ENCODE results near the gene TSPAN2.

The TSPAN2 gene

GRCh38 chr1:115112496-115113375, 23.4 kb upstream of the TSPAN2 start:
- no peak for DNase-seq

DNA sequence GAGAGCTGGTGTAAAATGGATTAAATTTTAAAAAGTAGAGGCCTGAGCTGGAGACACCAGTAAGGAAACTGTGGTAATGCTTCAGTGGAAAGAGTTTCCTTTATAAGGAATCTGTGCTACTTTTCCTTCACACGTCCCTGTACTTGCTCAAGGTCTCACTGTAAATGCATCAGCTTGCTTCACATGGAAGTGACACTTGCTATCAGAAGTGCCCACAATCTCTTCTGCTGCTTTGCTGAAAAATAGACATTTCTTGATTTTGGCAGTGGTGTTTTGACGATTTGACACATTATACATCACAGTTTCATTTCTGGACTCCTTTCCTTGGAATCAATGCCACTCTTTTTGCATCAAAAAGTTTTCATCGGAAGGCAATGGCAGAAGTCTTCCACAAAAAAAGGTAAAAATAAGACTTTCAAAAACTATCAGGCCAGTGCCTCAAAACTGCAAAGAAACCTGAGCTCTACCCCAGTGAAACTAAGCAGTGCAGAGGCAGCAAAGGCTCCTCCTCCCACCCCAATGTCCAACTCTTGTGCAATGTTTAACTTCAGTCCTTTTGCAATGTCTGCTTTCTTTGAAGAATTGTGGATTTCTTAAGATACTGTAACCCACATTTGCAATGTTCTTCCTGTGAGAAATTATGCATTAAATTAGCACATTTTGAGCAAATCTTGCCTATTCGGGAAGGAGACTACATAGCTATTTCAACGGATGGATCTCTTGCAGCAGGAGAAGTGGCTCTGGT, 18.4 kb upstream of the TSPAN2 start:
- DNase-seq = no peak

DNA sequence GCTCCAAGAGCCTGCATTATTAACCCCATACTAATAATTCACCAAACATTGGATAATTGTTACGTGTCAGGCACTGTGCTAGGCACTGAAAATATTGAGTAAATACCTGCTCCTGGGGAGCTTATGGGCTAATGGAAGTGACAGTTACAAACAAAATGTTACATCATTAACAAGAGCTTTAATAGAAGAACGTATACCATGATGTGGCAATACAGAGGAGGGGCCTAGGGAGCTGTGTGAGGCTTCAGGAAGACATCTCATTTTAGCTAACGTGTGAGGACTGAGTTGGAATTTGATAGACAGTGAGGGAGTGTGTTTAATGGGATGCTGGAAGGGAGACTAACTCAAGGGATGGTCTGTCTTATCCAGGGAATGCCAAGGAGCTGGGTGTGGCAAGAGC, 16.5 kb upstream of the TSPAN2 start:
- DNase-seq = no peak

DNA sequence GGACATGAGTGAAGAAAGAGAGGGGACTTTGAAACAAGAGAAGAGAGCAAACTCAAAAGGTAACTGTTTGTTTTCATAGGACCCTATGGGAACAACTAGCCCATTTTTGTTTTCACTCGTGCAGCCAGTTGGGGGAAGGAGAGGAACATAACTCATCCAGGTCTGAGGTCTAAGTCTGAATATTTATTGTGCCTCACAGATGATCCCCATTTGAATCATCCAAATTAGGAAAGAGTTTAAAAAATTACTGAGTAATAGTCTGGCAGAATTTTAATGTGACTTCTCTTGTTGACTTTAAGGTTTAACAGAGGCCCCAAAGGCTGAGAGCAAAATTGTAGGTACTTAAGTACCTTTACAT, 10.4 kb upstream of the TSPAN2 start:
- DNase-seq = no peak

GRCh38 chr1:115098979-115099692, 9.8 kb upstream of the TSPAN2 start:
- DNase-seq = peak; percentile 63

GRCh38 chr1:115092175-115092574, 2.9 kb upstream of the TSPAN2 start:
- DNase-seq = no peak

- no peak for DNase-seq
Observed at GRCh38 chr1:115091572-115091971, 2.3 kb upstream of the TSPAN2 start.

GRCh38 chr1:115090956-115091355, 1.7 kb upstream of the TSPAN2 start:
- DNase-seq = no peak

DNA sequence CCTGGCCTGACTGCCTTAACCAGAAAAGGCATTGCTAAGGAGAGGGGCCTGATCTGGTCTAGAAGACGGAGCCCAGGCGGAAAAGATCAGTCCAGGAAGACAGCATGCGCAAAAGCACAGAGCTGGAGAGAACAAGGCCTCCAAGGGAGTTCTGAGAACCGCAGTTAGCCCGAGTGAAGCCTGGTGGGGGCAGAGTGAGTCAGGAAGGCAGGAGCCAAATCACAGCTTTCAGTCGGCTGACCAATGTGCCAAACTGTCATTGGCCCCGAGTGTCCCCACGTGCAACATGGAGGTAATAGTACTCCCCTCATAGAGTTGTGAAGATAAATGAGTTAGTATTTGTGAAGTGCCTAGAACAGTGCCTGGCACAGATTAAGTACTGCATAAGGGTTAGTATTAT, 1.2 kb upstream of the TSPAN2 start:
- DNase-seq = no peak

DNA sequence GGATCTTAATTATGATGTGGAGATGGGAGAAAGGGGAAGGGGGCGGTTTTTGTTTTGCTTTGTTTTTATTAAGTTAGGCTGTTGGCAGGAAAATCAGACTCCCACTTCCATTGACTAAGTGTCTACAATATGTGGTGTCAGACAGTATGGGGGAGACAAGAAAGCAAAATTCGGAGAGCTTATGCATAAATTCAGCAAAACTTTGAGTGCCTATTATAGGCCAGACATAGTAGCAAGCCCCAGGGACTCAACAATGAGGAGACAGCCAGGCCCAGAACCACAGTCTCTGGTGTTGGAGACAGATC, 835 bp upstream of the TSPAN2 start:
- no peak for DNase-seq

DNA sequence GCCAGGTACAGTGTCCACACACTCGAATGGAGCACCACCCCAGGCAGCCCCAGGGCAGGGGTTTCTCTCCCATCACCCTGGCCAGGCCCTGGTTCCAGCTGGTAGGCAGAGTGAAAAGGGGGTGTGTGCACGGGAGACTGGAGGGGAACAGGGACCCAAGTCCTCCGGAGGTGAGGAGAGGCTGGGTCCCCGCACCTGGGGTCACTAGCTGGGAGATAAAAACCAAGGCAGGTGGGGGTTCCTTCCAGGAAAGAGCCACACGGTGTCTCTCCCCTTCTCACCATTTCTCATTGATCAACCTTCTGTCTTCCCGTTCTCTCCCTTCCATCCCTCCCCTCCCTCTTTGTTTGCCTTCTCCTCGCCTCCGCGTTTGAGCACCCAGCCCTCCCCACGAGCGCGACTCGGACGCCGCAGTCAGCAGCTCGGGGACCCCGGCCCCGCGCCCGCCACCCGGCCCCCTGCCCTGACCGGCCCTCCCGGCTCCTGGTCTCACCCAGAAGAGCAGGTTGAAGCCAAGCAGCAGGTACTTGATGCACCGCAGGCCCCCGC, 358 bp downstream of the TSPAN2 start:
- DNase-seq = no peak

DNA sequence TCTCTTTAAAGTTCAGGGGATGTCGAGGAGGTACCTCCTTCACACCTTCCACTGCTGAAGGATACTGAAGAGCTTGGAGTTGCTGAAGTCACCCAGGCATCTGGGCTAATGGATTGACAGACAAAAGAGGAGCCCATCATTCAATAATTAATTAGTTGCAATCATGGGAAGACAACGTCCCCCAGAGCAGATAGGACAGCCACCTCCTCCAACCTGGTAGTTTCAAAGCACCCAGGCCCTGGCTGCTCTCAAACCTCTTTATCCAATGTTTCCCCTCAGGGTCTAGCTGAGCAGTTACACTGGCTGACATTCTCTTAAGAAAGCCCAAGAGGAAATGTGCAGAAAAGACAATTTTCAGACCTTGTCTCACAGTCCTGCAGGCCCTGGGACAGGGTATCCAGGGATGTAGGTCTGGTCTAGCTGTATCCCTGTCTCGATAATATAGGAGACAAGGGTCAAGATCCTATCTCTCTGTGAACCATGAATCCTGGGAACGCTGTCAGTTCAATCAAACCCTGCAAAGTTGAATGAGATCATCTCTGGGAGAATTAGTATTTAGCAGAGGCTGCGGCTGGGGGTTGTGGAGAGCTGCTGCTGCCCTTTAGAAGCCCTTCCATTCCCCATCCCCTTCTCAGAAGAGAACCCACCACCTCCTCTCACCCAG, 1.1 kb downstream of the TSPAN2 start:
- DNase-seq = no peak

GRCh38 chr1:115086176-115086830, 3.0 kb downstream of the TSPAN2 start:
- no peak for DNase-seq

DNA sequence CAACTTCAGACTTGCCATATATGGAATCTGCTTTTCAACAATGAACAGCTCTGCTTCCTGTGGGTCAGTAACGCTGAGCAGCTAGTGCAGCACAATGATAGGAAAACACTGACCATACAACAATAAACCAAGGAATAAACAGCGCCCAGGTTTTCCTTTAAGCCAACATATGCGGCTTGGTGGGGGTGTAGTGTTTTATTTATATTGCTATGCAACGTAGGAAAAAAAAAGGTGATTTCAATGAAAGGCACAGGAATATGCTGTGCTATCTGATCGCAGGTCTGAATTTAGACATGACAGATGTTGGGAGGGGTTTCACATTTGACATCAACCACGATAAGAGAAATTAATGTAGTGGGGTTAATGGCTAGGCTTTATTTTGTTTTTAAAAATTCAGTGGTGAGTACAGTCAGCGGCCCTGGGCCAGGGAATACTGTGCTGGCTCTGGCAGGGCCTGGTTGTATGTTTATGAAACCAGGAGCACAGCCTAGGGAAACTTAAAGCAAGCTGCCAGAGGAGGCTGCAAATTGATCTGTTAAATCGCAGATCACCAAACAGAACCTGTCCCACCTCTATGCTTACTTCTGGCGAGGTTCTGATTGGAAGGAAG, 4.3 kb downstream of the TSPAN2 start:
- no peak for DNase-seq

GRCh38 chr1:115082949-115083348, 6.4 kb downstream of the TSPAN2 start:
- DNase-seq = no peak

DNA sequence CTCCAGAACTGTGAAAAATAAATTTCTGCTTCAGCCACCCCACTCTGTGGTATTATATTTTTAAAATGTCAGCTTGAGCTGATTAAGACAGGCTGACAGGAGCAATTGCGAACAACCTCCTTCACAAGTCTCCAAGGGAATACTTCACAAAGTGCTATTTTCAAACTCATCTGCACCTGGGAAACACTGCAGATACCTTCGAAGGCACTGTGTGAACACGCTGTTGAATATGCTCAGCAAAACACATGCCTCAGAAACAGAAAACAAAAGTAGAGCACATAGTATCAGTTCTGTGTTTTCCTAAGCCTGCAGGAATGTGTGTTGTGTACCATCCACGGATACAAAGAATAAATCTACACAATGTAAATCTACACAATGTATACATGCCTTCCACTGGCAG, 10.6 kb downstream of the TSPAN2 start:
- DNase-seq = no peak

DNA sequence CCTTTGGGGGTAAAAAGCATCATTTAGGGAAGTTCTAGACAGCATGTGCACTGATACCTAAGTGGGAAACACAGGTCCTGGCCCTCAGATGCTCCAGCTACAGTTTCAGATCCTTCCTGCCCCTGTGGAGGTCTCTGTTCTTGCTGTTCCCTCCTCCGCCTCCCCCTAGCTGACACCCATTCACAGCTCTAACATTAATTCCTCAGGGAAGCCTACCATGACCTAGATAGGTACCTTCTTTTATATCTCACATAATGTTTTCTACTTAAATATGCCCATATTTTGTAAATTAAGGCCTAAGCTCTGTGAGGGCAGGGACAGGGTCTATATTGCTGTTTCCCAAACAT, 11.3 kb downstream of the TSPAN2 start:
- DNase-seq = no peak

GRCh38 chr1:115077286-115077983, 11.9 kb downstream of the TSPAN2 start:
- DNase-seq = no peak

DNA sequence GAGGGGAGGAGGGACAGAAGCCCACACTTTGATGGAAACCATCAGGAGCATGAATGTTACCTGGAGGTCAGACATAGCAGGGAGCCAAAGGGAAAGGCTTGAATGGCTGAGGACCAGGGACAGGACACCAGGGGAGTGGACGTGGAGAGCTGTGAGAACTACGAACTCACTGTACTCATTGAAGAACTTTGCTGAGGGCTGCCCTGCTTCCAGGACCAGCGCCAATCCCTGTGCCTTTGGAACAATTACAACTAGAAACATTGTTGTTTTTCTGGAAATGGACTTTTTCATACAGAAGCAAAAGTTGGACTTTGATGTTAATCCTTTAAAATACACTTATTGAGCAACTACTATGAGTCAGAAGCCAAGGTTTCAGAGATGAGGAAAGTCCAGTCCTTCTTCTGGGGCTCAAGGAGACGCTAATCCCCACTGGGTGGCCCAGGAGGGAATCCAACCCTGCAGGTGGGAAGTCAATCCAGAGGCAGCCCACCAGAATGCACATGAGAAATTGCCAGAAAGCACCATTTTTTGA, 12.9 kb downstream of the TSPAN2 start:
- DNase-seq = no peak

DNA sequence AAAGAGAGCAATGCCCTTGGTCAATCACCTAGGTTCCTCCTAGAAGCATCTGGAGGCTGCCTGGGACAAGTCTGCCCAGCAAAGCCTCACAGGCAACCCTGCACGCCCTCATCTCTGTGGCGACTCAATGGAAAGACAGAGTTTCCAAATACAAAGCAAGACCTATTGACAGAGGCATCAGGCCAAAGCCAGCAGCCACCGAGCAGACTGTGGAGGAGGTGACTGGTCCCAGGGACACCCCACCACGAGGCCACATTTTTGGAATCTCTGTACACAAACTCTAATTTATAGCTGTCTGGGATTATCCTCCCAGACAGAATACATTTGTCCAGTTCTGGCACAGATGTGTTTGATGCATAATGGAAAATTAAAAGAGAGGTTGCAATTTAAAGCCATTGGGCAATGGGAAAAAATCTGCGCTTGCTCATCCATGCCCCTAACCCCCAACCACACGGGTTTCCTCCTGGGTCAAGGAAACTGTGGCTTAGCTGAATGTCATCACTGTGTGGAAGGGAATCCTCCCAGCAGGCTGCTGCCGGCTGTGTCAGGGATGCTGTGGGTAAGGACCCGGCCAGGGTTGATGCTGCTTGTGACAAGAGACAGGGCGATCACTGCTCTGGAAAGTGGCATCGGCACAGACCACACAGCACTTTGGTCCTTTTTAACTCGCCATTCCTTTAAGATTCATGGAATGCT, 14.3 kb downstream of the TSPAN2 start:
- no peak for DNase-seq

All from NCI-H748 treated with DMSO at 0.1 percent for 48 hours (cell line).